MM.1S (cell line): ENCODE results near the gene PLCB1.

ENCODE experiments used
- DNase-seq: peaks from one replicate; pipeline ENCODE4 v3.0.0-alpha.2; 2015
- H2AFZ ChIP-seq: fragments of 300-600 bp; sonication (generic); 2 replicates; pipeline ENCODE4 v1.6.0; 2016; ENCODE audit warnings: antibody characterized with exemption, low read length
- H3F3A ChIP-seq: fragments of 300-600 bp; sonication (generic); 2 replicates; pipeline ENCODE4 v1.6.1; 2016; ENCODE audit warnings: mild to moderate bottlenecking, antibody characterized with exemption, low read length, moderate library complexity, mixed read lengths; ENCODE audit not compliant: insufficient read depth
- H3K27ac ChIP-seq: fragments of 300-600 bp; sonication (generic); 2 replicates; pipeline ENCODE4 v1.5.1; 2016; ENCODE audit warnings: mild to moderate bottlenecking, low read length
- H3K27me3 ChIP-seq: fragments of 300-600 bp; sonication (generic); replicated peaks from 2 replicates; pipeline ENCODE4 v1.6.0; 2016; ENCODE audit warnings: low read length; ENCODE audit not compliant: insufficient read depth
- H3K36me3 ChIP-seq: fragments of 300-600 bp; sonication (generic); replicated peaks from 2 replicates; pipeline ENCODE4 v1.6.1; 2016; ENCODE audit warnings: mild to moderate bottlenecking, low read length, mixed read lengths; ENCODE audit not compliant: insufficient read depth
- H3K4me1 ChIP-seq: fragments of 300-600 bp; sonication (generic); 2 replicates; pipeline ENCODE4 v1.6.1; 2016; ENCODE audit warnings: low read length, mixed read lengths
- H3K4me2 ChIP-seq: fragments of 300-600 bp; sonication (generic); 2 replicates; pipeline ENCODE4 v1.6.0; 2016; ENCODE audit warnings: low read depth, low read length
- H3K4me3 ChIP-seq: fragments of 300-600 bp; sonication (generic); 2 replicates; pipeline ENCODE4 v1.5.1; 2016; ENCODE audit warnings: low read length, mixed read lengths
- H3K79me2 ChIP-seq: fragments of 300-600 bp; sonication (generic); 2 replicates; pipeline ENCODE4 v1.6.1; 2016; ENCODE audit warnings: mixed run types, low read length, mixed read lengths
- H3K9ac ChIP-seq: fragments of 300-600 bp; sonication (generic); 2 replicates; pipeline ENCODE4 v1.6.1; 2016; ENCODE audit warnings: low read length, mixed read lengths
- H3K9me2 ChIP-seq: fragments of 300-600 bp; sonication (generic); replicated peaks from 2 replicates; pipeline ENCODE4 v1.6.1; 2016; ENCODE audit warnings: mild to moderate bottlenecking, low read length, mixed read lengths; ENCODE audit not compliant: insufficient read depth
- H3K9me3 ChIP-seq: fragments of 300-600 bp; sonication (generic); replicated peaks from 2 replicates; pipeline ENCODE4 v1.6.1; 2016; ENCODE audit warnings: mild to moderate bottlenecking, low read length, mixed read lengths; ENCODE audit not compliant: insufficient read depth
- H4K20me1 ChIP-seq: fragments of 300-600 bp; sonication (generic); 2 replicates; pipeline ENCODE4 v1.6.1; 2016; ENCODE audit warnings: mild to moderate bottlenecking, low read length, moderate library complexity, mixed read lengths; ENCODE audit not compliant: insufficient read depth
- EZH2 ChIP-seq: fragments of 300-600 bp; sonication (generic); optimal IDR thresholded peaks from 2 replicates; pipeline ENCODE3; 2017; ENCODE audit warnings: low read depth, mild to moderate bottlenecking, antibody characterized with exemption, low read length, mixed read lengths
- EZH2phosphoT487 ChIP-seq: fragments of 300-600 bp; sonication (generic); IDR thresholded peaks from 2 replicates; pipeline ENCODE4 v1.6.1; 2018; ENCODE audit warnings: antibody characterized with exemption, low read length
- TF ChIP-seq, protein P1 (sequence below): fragments of 300-600 bp; sonication (generic); IDR thresholded peaks from 2 replicates; pipeline ENCODE4 v1.5.1; 2016; ENCODE audit warnings: antibody characterized with exemption, low read length, mixed read lengths

Gene PLCB1

DNA sequence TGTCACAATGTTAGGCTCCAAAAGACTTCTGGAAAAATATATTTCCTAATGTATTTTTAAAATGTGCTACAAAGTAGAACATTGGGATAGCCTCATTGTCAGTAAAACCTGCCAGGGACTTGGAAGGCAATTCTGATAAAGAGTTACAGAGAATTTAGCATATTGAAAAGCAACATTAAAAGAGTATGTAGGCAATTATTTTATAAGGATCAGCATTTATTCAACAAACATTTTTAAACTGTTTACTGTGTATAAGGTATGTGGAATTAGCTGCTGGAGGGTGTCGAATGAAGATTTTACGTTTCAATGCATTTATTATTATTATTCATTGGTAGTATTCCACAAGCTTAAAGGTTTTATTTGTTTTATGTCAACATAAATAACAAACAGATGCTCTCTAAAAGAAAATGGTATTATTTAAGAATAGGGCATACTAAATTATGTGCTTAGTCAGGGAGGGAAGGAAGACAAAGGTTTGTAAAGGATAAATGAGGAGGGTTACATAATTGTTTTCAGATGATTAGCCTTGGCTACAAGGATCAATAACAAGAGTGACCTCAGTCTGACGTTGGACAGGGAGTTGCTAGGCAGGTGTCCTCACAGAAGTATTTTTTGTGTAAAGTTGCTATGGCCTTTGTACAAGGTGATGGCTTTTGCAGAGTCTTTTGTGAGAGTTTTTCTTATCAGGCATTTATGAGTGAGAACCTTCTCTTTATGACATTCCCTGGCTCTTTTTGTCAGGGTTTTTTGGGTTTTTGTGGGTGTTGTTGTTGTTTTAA, 623.5 kb downstream of the PLCB1 start:
- TF ChIP-seq EZH2phosphoT487 (no peak), EZH2 (no peak)
- TF ChIP-seq, protein P1, sequence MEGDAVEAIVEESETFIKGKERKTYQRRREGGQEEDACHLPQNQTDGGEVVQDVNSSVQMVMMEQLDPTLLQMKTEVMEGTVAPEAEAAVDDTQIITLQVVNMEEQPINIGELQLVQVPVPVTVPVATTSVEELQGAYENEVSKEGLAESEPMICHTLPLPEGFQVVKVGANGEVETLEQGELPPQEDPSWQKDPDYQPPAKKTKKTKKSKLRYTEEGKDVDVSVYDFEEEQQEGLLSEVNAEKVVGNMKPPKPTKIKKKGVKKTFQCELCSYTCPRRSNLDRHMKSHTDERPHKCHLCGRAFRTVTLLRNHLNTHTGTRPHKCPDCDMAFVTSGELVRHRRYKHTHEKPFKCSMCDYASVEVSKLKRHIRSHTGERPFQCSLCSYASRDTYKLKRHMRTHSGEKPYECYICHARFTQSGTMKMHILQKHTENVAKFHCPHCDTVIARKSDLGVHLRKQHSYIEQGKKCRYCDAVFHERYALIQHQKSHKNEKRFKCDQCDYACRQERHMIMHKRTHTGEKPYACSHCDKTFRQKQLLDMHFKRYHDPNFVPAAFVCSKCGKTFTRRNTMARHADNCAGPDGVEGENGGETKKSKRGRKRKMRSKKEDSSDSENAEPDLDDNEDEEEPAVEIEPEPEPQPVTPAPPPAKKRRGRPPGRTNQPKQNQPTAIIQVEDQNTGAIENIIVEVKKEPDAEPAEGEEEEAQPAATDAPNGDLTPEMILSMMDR, result no peak
- Histone ChIP-seq H3K4me1 (peaks cover 17% of the 10 kb centered on the region), H3K9me3 (no peaks in the 10 kb centered on the region), H3F3A (peaks cover 7% of the 10 kb centered on the region; the same call in 1 of the 2 replicates), H3K36me3 (no peaks in the 10 kb centered on the region), H3K79me2 (no peaks in the 10 kb centered on the region), H3K27ac (no peak overlapping the region), H2AFZ (no peak overlapping the region), H3K27me3 (no peaks in the 10 kb centered on the region), H4K20me1 (no peaks in the 10 kb centered on the region), H3K9me2 (no peaks in the 10 kb centered on the region), H3K4me2 (no peak overlapping the region), H3K9ac (no peak overlapping the region), H3K4me3 (no peak overlapping the region)
- no peak for DNase-seq

DNA sequence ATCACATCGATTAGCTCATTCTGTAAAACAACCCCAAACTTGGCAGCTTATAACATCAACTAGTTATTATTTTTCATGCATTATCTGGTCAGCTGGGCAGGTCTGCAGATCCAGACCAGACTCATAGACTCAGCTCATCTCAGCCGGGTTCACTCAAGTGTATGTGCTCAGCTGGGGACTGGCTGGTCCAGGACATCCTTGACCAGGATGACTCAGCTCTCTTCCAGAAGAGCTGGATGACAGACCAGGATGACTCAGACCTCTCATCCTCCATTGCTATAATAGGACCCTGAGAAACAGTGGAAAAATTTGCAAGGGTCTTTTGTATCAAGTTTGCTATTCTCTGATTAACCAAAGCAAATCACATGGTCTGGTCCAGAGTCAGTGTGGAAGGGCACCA, 624.3 kb downstream of the PLCB1 start:
- Histone ChIP-seq H2AFZ (no peak overlapping the region), H4K20me1 (no peaks in the 10 kb centered on the region), H3K4me2 (no peak overlapping the region), H3K27me3 (no peaks in the 10 kb centered on the region), H3K9me2 (no peaks in the 10 kb centered on the region), H3F3A (peaks cover 7% of the 10 kb centered on the region; the same call in 1 of the 2 replicates), H3K79me2 (no peaks in the 10 kb centered on the region), H3K4me1 (peaks cover 17% of the 10 kb centered on the region), H3K4me3 (no peak overlapping the region), H3K36me3 (no peaks in the 10 kb centered on the region), H3K9me3 (no peaks in the 10 kb centered on the region), H3K27ac (no peak overlapping the region), H3K9ac (no peak overlapping the region)
- TF ChIP-seq EZH2, result no peak
- TF ChIP-seq EZH2phosphoT487, result no peak
- TF ChIP-seq, protein P1, result no peak
- no peak for DNase-seq

DNA sequence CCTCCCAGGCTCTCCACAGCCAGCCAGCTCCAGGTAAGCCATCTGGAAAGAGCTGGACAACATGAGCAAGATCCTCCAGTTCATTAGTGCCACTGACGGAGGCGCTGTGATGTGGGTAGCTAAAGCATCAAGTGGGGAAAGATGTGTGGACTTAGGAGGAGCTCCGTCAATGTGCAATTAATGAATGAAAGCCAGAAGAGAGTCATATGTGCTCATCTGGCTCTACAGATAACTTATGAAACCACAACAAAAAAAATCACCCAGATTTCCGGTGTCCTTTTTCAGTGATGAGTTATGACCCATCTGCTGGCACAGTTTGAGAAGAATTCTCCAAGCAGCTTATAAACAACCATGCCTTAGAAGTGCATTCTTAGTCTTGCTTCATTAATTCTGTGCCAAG, 625.1 kb downstream of the PLCB1 start:
- Histone ChIP-seq H3K9me3 (no peaks in the 10 kb centered on the region), H3K36me3 (no peaks in the 10 kb centered on the region), H3K79me2 (no peaks in the 10 kb centered on the region), H3K4me3 (no peak overlapping the region), H3K27ac (peak overlapping the region; percentile 55; the same call in 1 of the 2 replicates), H3K9me2 (no peaks in the 10 kb centered on the region), H3K9ac (no peak overlapping the region), H2AFZ (no peak overlapping the region), H4K20me1 (no peaks in the 10 kb centered on the region), H3K4me1 (peaks cover 17% of the 10 kb centered on the region), H3K4me2 (peak overlapping the region; percentile 28), H3K27me3 (no peaks in the 10 kb centered on the region), H3F3A (peaks cover 7% of the 10 kb centered on the region; the same call in 1 of the 2 replicates)
- peak; percentile 81 for DNase-seq
- TF ChIP-seq EZH2phosphoT487 (no peak), EZH2 (no peak)
- TF ChIP-seq, protein P1, result peak; percentile 18; the same call in 1 of the 2 replicates
